SK-N-DZ (cell line): Measurements from ENCODE around the gene EGFL8.

Experiments
- DNase-seq: peaks from one replicate; pipeline ENCODE4 v3.0.0-alpha.2; 2015; ENCODE audit warnings: low spot score

Gene EGFL8

GRCh38 chr6:32167154-32167760 is 2.9 kb downstream of the EGFL8 start:
- no peak for DNase-seq

- DNase-seq: no peak
Measured at GRCh38 chr6:32167761-32168262, 3.4 kb downstream of the EGFL8 start.

- no peak for DNase-seq
Measured at GRCh38 chr6:32168350-32168749, 4.0 kb downstream of the EGFL8 start.

GRCh38 chr6:32168807-32169591 is 4.6 kb downstream of the EGFL8 start:
- DNase-seq: no peak

GRCh38 chr6:32170294-32170693 is 5.9 kb downstream of the EGFL8 start:
- DNase-seq: no peak

- no peak for DNase-seq
Measured at GRCh38 chr6:32171234-32171633, 6.8 kb downstream of the EGFL8 start.

GRCh38 chr6:32173051-32173727 is 8.8 kb downstream of the EGFL8 start:
- no peak for DNase-seq

- no peak for DNase-seq
Measured at GRCh38 chr6:32174416-32174815, 10.0 kb downstream of the EGFL8 start.

- DNase-seq: no peak
Measured at GRCh38 chr6:32175322-32175710, 10.9 kb downstream of the EGFL8 start.

GRCh38 chr6:32175711-32176475 is 11.5 kb downstream of the EGFL8 start, which contains the start of gene AGPAT1:
TSS of gene AGPAT1 (minus strand) at chr6:32176084. CDS start at chr6:32171496, 4,588 bp downstream.
- peak; percentile 96 for DNase-seq

- DNase-seq: no peak
Measured at GRCh38 chr6:32176476-32177182, 12.2 kb downstream of the EGFL8 start.

- DNase-seq: peak; percentile 84
Measured at GRCh38 chr6:32177183-32177787, 12.9 kb downstream of the EGFL8 start.

- peak; percentile 100 for DNase-seq
Measured at GRCh38 chr6:32177788-32178546, 13.6 kb downstream of the EGFL8 start, which contains the start of gene RNF5. TSS of gene RNF5 (plus strand) at chr6:32178405. CDS start at chr6:32178512, 107 bp downstream.

GRCh38 chr6:32178547-32179440 is 14.4 kb downstream of the EGFL8 start:
- DNase-seq: no peak

GRCh38 chr6:32179766-32180405 is 15.5 kb downstream of the EGFL8 start:
- no peak for DNase-seq

GRCh38 chr6:32181148-32181702 is 16.8 kb downstream of the EGFL8 start:
- DNase-seq: no peak

GRCh38 chr6:32181915-32182529 is 17.6 kb downstream of the EGFL8 start:
- DNase-seq: no peak
